Thyroid gland (tissue), 4 donors: ENCODE measurements around the gene INHBE. TPM values are rescaled to one million over a fixed set of nuclear protein-coding genes. Genes with fewer than 3 reads are reported as not detected.

Source experiments
- DNase-seq, 2 donors: peaks; one replicate each; pipeline ENCODE4 v3.0.0-alpha.2; 2019
- H3K27ac ChIP-seq, 3 donors: fragments of 200-600 bp; sonication (generic); 1 replicate in 2 of 3; 2 replicates in 1 of 3; pipeline ENCODE4 v1.5.1; 2016 to 2019; ENCODE audit warnings: mild to moderate bottlenecking in 1 of 3, moderate library complexity in 1 of 3
- H3K27me3 ChIP-seq: fragments of 200-600 bp; sonication (generic); one replicate; pipeline ENCODE4 v1.5.1; 2019
- H3K36me3 ChIP-seq, 2 donors: fragments of 200-600 bp; sonication (generic); one replicate each; pipeline ENCODE4 v1.5.1; 2016 to 2019
- H3K4me1 ChIP-seq, 2 donors: fragments of 200-600 bp; sonication (generic); one replicate each; pipeline ENCODE4 v1.5.1; 2017 to 2019
- H3K4me3 ChIP-seq, 3 donors: fragments of 200-600 bp; sonication (generic); replicated peaks in 1 of 3; 1 replicate in 2 of 3; 2 replicates in 1 of 3; pipeline ENCODE4 v1.5.1; 2016; ENCODE audit warnings: mild to moderate bottlenecking in 1 of 3
- H3K9me3 ChIP-seq: fragments of 200-600 bp; sonication (generic); one replicate; pipeline ENCODE4 v1.5.1; 2017
- CTCF ChIP-seq, 6 experiments: fragments of 200-600 bp in 3 of 6; fragments of 450-650 bp in 3 of 6; sonication (generic) in 3 of 6; IDR thresholded peaks; one replicate each; pipeline ENCODE4 v1.5.1; 2016 to 2019; ENCODE audit warnings: antibody characterized with exemption in 6 of 6, mild to moderate bottlenecking in 2 of 6, inconsistent platforms in 1 of 6, moderate library complexity in 1 of 6
- POLR2A ChIP-seq, 2 donors: fragments of 450-650 bp; IDR thresholded peaks; one replicate each; pipeline ENCODE4 v1.6.1; 2017; ENCODE audit warnings: antibody characterized with exemption in 2 of 2, mild to moderate bottlenecking in 2 of 2, moderate library complexity in 1 of 2
- WGBS, 2 donors: methylation state at CpG; one replicate each; pipeline ENCODE4 v1.1.5; 2017; 5-methylcytosine and 5-hydroxymethylcytosine counted together
- intact Hi-C: fragments of 100-400 bp; cut with DNase I; formaldehyde crosslinking; loops from one replicate; pipeline ENCODE4 v1.15.1; 2023
- total RNA-seq, 4 donors: library from RNA; depleted of rRNA; stranded (reverse); fragments of >200 nt; gene quantifications; one replicate each; pipeline ENCODE4 v1.2.3, GENCODE V29; 2016

INHBE gene
- total RNA-seq, 4 donors from 2014 or later = not detected

GRCh38 chr12:57429473-57430111, 25.5 kb upstream of the INHBE start:
- Histone ChIP-seq H3K4me3 (peak overlapping the region in 2 of 3 donors; percentile 37 to 74), H3K9me3 (no peaks in the 10 kb centered on the region), H3K36me3 (no peaks in the 10 kb centered on the region), H3K4me1 (peaks cover 18 to 28% of the 10 kb centered on the region in 2 donors), H3K27me3 (no peaks in the 10 kb centered on the region), H3K27ac (peak overlapping the region; percentile 77 to 95 (median 91))
- DNase-seq = peak; percentile 43 to 45
- 21 to 31% methylated on average over 9 of the region's 9 CpGs for WGBS, 2 donors
- intact Hi-C loops = no loop called here
- TF ChIP-seq CTCF (IDR thresholded peaks at IDR 0.05) (no peak), POLR2A (IDR thresholded peaks at IDR 0.05) (no peak)

- Histone ChIP-seq H3K27ac (peak overlapping the region; percentile 77 to 95 (median 91)), H3K4me3 (peak overlapping the region in 2 of 3 donors; percentile 37 to 74), H3K9me3 (no peaks in the 10 kb centered on the region), H3K27me3 (no peaks in the 10 kb centered on the region), H3K4me1 (peaks cover 21 to 35% of the 10 kb centered on the region in 2 donors), H3K36me3 (no peaks in the 10 kb centered on the region)
- intact Hi-C loops = no loop called here
- 1 to 2% methylated on average over 27 to 30 of the region's 74 CpGs for WGBS, 2 donors
- TF ChIP-seq CTCF (IDR thresholded peaks at IDR 0.05) = no peak
- DNase-seq = peak; percentile 56 to 63
These were observed 24.8 kb upstream of the INHBE start for GRCh38 chr12:57430112-57430930.

- peak within 1 kb of the TSS in 2 of 3 donors; percentile 37 to 74 for H3K4me3 ChIP-seq
- peak; percentile 65 to 96 for TF ChIP-seq POLR2A (IDR thresholded peaks at IDR 0.05)
- no peak for TF ChIP-seq CTCF (IDR thresholded peaks at IDR 0.05)
- no peaks in the 10 kb centered on the region for H3K9me3 ChIP-seq
- peak; percentile 96 for DNase-seq
- no peaks in the 10 kb centered on the region for H3K27me3 ChIP-seq
- H3K27ac ChIP-seq = peak within 1 kb of the TSS; percentile 77 to 95 (median 91)
- peaks cover 21 to 35% of the 10 kb centered on the region in 2 donors for H3K4me1 ChIP-seq
- no peaks in the 10 kb centered on the region for H3K36me3 ChIP-seq
- 2 to 3% methylated on average over 40 to 41 of the region's 41 CpGs for WGBS, 2 donors
- intact Hi-C loops = no loop called here
These were observed 24.1 kb upstream of the INHBE start, which contains the start of gene R3HDM2 for GRCh38 chr12:57430931-57431566. Gene R3HDM2, minus strand, starts transcription at chr12:57431043. Its CDS starts 120,615 bp downstream, at chr12:57310428.

- 68 to 70% methylated on average over 11 of the region's 11 CpGs for WGBS, 2 donors
- H3K27me3 ChIP-seq = no peaks in the 10 kb centered on the region
- intact Hi-C loops = no loop called here
- no peak overlapping the region for H3K4me3 ChIP-seq
- H3K4me1 ChIP-seq = peaks cover 21 to 35% of the 10 kb centered on the region in 2 donors
- H3K9me3 ChIP-seq = no peaks in the 10 kb centered on the region
- peak in 1 of 2 donors; percentile 14 for DNase-seq
- H3K27ac ChIP-seq = peak overlapping the region; percentile 77 to 95 (median 91)
- no peak for TF ChIP-seq POLR2A (IDR thresholded peaks at IDR 0.05)
- TF ChIP-seq CTCF (IDR thresholded peaks at IDR 0.05) = no peak
- no peaks in the 10 kb centered on the region for H3K36me3 ChIP-seq
These were observed 23.4 kb upstream of the INHBE start for GRCh38 chr12:57431654-57432188.
